Adrenal gland (tissue), 5 donors: ENCODE results near the gene SLC2A6.

Source experiments
- POLR2A ChIP-seq, 2 donors: fragments of 450-650 bp; IDR thresholded peaks; one replicate each; pipeline ENCODE4 v1.6.1; 2017; ENCODE audit warnings: antibody characterized with exemption in 2 of 2, mild to moderate bottlenecking in 2 of 2, moderate library complexity in 1 of 2
- TF ChIP-seq, protein P1 (sequence below), 6 experiments: fragments of 450-650 bp in 4 of 6; fragments of 200-600 bp in 2 of 6; sonication (generic) in 1 of 6; IDR thresholded peaks; 1 replicate in 5 of 6; 2 replicates in 1 of 6; pipeline versions ENCODE4 v1.5.1 to v1.8.0; 2016 to 2021; ENCODE audit warnings: antibody characterized with exemption in 6 of 6, mild to moderate bottlenecking in 2 of 6, moderate library complexity in 1 of 6
- donor health status: DM: no; HTN: no; CAD: no.

DNA sequence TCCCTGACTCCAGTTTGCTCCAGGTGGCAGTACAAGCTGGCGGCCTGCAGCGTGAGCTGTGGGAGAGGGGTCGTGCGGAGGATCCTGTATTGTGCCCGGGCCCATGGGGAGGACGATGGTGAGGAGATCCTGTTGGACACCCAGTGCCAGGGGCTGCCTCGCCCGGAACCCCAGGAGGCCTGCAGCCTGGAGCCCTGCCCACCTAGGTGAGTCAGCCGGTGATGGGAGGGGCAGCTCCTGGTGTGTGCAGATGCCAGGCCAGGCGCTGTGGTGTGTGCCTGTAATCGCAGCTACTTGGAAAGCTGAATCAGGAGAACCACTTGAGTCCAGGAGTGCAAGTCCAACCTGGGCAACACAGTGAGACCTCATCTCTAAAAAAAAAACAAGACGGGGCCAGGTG is 29.1 kb downstream of the SLC2A6 start:
- TF ChIP-seq, protein P1, sequence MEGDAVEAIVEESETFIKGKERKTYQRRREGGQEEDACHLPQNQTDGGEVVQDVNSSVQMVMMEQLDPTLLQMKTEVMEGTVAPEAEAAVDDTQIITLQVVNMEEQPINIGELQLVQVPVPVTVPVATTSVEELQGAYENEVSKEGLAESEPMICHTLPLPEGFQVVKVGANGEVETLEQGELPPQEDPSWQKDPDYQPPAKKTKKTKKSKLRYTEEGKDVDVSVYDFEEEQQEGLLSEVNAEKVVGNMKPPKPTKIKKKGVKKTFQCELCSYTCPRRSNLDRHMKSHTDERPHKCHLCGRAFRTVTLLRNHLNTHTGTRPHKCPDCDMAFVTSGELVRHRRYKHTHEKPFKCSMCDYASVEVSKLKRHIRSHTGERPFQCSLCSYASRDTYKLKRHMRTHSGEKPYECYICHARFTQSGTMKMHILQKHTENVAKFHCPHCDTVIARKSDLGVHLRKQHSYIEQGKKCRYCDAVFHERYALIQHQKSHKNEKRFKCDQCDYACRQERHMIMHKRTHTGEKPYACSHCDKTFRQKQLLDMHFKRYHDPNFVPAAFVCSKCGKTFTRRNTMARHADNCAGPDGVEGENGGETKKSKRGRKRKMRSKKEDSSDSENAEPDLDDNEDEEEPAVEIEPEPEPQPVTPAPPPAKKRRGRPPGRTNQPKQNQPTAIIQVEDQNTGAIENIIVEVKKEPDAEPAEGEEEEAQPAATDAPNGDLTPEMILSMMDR (IDR thresholded peaks at IDR 0.05): no peak
- TF ChIP-seq POLR2A (IDR thresholded peaks at IDR 0.05): no peak
